ENCODE data around the gene TOR2A.

Gene TOR2A

DNA sequence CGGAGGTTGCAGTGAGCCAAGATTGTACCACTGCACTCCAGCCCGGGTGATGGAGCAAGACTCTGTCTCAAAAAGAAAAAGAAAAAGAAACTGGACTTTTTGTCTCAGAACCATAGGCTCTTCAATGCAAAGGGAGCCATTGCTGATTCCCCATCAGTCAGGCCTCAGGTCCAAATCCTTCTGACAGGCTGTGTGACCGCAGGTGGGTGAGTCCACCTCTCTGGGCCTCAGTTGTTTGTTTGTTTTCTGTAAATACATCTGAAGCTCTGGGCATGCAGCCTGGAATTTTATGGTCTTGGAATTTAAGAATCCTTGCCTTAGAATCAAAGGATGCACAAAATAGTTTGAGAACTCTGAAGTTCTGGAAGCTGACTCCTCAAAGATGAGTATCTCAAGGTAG, 21.1 kb upstream of the TOR2A start:
- TF ChIP-seq, protein P1, sequence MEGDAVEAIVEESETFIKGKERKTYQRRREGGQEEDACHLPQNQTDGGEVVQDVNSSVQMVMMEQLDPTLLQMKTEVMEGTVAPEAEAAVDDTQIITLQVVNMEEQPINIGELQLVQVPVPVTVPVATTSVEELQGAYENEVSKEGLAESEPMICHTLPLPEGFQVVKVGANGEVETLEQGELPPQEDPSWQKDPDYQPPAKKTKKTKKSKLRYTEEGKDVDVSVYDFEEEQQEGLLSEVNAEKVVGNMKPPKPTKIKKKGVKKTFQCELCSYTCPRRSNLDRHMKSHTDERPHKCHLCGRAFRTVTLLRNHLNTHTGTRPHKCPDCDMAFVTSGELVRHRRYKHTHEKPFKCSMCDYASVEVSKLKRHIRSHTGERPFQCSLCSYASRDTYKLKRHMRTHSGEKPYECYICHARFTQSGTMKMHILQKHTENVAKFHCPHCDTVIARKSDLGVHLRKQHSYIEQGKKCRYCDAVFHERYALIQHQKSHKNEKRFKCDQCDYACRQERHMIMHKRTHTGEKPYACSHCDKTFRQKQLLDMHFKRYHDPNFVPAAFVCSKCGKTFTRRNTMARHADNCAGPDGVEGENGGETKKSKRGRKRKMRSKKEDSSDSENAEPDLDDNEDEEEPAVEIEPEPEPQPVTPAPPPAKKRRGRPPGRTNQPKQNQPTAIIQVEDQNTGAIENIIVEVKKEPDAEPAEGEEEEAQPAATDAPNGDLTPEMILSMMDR (IDR thresholded peaks at IDR 0.05; ENCODE audit: low read depth, low read length), result no peak

DNA sequence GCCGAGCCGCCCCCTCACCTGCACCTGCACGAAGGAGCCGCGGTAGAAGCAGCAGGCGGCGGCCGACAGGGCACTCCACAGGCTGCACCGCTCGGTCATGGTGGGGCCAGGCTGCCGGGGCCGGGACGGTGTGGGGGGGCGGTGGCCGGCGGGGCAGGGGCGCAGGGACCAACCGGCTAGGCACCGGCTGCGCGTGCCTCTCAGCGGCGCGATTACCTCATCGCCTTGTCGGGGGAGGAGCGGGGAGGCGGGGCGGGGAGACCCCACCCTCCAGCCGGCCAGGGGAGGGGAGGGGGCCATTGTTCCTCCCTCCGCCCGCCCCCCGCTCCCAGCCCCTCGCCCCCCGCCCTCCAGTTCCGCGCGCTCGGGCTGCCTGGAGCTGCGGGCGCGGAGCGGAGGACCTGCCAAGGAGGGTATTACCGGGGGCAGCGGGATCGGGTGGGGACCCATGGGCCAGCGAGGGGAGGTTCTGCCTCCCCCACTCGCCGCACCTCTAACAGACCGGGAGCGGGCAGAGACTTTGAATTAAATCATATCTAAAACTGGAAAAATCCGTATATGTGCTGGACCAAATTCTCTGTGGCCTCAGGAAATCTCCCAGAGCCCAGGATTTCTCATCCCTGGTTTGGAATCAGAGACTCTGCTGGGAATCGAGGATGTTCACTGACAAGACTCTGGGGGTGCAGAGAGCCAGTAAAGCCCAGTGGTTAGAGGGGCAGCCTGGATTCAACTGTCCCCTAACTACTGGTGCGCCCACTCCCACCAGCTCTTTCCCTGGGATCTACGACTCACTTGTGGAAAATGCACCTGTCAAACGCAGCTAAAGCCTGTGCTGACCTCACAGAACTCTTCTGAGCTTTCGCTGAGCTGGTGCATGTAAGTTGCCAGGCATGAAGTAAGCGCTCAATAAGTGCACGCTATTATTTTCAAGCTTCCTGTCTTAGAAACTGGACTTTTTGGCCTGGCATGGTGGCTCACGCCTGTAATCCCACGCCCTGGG, 20.3 kb upstream of the TOR2A start:
- no peak for DNase-seq (ENCODE audit: extremely low read depth, low read depth)
- TF ChIP-seq, protein P1 (IDR thresholded peaks at IDR 0.05; ENCODE audit: low read depth, low read length), result no peak

More for the DNA sequence above, 21.1 kb upstream of the TOR2A start:
- DNase-seq (ENCODE audit: extremely low read depth, low read depth), result no peak

DNA sequence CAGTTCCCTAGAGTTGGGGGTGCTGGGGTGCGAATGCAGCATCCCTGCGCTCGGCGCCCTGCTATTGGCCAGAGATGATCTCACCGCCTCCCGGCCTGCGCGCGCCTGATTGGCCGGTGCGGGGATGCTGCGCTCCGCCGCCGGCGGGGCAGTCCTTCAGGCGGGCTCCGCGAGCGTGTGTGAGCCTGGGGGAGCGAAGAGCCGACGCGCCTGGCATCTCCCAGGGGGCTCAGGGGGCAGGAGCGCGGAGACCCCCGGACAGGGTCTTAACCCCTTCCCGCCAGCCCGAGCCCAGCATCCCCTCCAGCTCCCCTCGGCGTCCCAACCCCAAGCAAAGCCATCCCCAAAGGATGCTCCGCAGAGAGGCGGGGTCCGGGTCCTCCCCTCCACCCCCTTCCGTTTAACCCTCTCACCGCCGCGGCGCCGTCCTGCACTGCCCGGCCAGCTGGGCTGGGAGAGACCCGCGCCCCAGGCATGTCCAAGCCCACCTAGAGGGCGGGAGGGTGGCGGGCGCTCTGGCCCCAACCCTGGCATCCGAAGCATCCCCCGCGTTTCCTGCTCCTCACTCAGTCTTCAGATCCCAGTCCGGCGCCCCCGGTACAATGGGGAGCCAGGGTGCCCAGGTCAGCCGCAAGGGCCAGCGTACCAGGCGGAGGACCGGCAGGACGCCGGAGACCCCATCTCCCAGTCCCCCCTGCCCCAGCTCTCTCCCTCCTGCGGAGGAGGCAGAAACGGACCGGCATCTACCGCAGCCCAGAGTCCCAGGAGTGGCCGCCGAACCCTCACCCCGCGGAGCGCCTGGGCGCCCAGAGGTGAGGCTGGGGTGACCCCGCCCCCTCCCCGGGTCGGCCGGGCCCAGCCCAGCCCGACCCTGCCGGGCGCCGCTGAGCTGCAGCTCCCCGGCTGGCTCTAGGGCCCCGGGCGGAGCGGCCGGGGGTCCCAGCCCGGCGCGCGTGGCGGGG, 19.3 kb upstream of the TOR2A start:
- no peak for DNase-seq (ENCODE audit: extremely low read depth, low read depth)
- TF ChIP-seq, protein P1 (IDR thresholded peaks at IDR 0.05; ENCODE audit: low read depth, low read length), result no peak

DNA sequence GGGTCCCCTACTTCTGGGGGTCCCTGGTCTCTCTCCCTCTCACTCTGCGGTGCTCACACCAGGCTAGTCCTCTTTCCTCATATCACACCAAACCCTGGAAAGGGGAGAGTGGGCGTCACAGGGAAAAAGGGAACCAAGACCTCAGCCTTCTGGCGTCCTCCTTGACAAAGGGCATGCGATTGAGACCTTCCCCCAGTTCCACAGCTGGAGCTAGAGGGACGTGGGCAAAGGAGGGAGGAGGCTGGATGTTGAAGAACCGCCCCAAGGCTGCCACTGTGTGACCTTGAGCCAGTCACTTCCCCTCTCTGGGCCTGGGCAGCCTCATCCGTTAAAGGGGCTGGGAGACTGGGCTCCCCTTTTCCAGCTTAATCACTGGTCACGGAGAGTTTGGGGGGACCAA, 18.5 kb upstream of the TOR2A start:
- DNase-seq (ENCODE audit: extremely low read depth, low read depth), result no peak
- TF ChIP-seq, protein P1 (IDR thresholded peaks at IDR 0.05; ENCODE audit: low read depth, low read length), result no peak

DNA sequence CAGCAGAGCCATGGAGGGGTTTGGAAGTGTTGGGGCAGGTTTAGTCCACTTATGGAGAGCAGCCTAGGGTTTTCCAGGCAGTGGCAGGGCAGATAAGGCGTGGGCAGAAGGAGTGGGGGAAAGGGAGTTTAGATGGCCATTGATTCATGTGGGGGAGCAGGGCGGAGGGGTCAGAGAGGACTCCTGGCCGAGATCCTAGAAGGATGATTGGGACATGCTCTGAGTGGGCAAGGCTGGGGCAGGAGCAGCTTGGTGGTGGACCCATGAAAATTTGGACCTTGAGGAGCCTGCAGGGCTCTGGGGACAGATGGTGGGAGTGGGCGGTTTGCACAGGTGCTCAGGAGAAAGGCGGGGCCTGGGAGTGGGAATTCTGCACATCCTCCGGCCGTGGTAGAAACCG, 18.1 kb upstream of the TOR2A start:
- TF ChIP-seq, protein P1 (IDR thresholded peaks at IDR 0.05; ENCODE audit: low read depth, low read length), result no peak
- no peak for DNase-seq (ENCODE audit: extremely low read depth, low read depth)

DNA sequence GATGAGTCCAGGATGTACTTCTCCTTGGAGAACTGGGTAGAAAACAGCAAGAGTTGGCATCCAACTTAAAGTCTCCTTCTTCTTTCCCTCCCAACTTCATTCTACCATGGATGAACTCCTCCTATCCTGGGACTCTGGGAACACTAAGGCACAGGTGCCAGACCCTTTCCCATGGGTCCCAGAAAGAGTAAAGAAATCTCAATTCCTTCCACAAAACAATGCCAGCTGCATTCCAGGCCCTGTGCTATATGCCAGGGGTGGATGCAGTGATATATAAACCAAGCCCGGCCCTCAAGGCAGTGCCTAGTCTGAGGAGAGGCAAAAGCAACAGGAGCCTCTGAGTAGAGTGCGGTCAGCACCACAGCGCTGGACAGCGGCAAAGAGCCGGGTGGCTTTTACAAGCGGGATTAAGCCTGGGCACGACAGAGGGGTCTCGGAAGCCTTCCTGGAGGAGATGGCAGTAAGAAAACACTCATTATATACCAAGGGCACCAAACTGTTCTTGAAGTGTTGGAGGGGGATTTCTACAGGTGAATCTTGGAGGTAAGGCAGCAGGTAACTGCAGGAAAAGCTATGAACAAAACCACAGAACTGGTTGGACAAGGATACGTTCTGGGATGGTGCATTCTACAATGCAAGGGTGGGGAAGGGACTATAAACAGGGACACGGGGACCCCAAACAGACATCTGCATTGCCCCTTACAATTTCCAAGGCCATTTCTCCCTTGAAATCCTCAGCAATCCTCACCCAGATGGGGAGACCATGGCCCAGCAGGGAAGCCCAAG, 16.4 kb upstream of the TOR2A start:
- no peak for DNase-seq (ENCODE audit: extremely low read depth, low read depth)
- TF ChIP-seq, protein P1 (IDR thresholded peaks at IDR 0.05; ENCODE audit: low read depth, low read length), result no peak
